Mononuclear cell (primary cell): ENCODE measurements around the gene UBL4A. TPM values are rescaled to one million over a fixed set of nuclear protein-coding genes. Genes with fewer than 3 reads are reported as not detected.
A peak's percentile ranks its signal among the peaks of the same experiment; 100 is the strongest.

Experiments
- H3K27me3 ChIP-seq: 2 replicates; pipeline ENCODE4 v1.6.0; 2011; ENCODE audit warnings: low read length, control low read depth; ENCODE audit not compliant: insufficient read depth
- H3K4me1 ChIP-seq: 2 replicates; pipeline ENCODE4 v1.5.1; 2011; ENCODE audit warnings: mild to moderate bottlenecking, low read length, control low read depth; ENCODE audit not compliant: insufficient read depth
- H3K4me3 ChIP-seq: 2 replicates; pipeline ENCODE4 v1.5.1; 2011; ENCODE audit warnings: mild to moderate bottlenecking, low read length, moderate library complexity
- H3K9me3 ChIP-seq: 2 replicates; pipeline ENCODE4 v1.5.1; 2011; ENCODE audit warnings: low read depth, mild to moderate bottlenecking, control low read depth, low read length
- total RNA-seq: library from RNA; depleted of rRNA; stranded (reverse); fragments of >200 nt; gene quantifications from one replicate; pipeline ENCODE4 v1.2.3, GENCODE V29; 2012

The UBL4A gene
- total RNA-seq, 1 donor = 15.2 TPM

DNA sequence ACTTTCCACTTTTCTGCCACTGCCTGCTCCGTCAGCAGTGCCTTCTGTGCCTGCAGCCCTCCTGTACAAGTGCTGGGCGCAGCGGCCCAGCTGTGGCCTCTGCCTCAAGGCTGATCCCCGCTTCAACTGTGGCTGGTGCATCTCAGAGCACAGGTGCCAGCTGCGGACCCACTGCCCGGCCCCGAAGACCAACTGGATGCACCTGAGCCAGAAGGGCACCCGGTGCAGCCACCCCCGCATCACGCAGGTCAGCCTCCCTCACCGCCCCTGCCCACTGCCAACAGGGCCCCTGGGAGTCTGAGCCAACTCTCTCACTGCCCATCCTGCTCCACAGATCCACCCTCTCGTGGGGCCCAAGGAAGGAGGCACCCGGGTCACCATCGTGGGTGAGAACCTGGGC lies 20.8 kb downstream of the UBL4A start:
- H3K27me3 ChIP-seq = no peaks in the 10 kb centered on the region
- no peaks in the 10 kb centered on the region for H3K9me3 ChIP-seq
- H3K4me1 ChIP-seq = no peaks in the 10 kb centered on the region
- no peak overlapping the region for H3K4me3 ChIP-seq

DNA sequence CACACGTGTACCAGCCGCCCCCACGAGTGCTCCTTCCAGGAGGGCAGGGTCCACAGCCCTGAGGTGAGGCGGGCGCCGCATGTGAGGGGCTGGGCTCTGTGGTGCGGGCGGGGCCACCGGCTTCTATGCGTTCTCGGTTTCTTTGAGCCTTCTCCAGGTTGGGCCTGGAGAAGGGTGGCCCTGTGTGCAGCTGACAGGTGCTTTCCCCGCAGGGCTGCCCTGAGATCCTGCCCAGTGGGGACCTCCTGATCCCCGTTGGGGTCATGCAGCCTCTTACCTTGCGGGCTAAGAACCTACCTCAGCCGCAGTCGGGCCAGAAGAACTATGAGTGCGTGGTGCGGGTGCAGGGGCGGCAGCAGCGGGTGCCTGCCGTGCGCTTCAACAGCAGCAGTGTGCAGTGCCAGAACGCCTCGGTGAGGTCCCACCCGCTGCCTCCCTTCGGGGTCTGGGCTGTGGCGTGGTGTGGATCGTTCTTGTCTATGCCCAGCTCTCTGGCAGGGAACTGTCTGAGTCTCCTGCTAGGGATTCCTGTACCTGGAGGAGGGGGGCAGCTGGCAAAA lies 21.5 kb downstream of the UBL4A start:
- H3K4me3 ChIP-seq = no peak overlapping the region
- H3K27me3 ChIP-seq = no peaks in the 10 kb centered on the region
- H3K9me3 ChIP-seq = no peaks in the 10 kb centered on the region
- H3K4me1 ChIP-seq = no peaks in the 10 kb centered on the region

DNA sequence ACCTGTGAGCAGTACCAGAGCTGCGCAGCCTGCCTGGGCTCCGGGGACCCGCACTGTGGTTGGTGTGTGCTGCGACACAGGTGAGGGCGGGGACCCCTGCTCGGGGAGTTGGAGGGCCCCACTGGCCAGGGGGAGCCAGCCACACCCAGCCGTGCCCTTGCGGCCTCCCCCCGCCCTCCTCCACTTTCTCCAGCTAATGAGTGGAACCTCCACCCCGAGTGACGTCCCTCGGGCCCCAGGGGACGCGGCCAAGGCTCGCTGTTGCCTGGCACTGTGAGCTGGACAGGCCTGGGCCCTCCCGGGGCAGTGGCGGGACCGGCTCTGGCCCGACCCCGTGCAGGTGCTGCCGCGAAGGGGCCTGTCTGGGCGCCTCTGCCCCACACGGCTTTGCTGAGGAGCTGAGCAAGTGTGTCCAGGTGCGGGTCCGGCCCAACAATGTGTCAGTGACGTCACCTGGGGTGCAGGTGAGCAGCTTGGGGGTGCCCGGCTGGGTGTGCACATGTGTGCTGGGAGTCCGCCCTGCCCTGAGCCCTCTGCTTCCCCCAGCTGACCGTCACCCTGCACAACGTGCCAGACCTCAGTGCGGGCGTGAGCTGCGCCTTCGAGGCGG lies 22.7 kb downstream of the UBL4A start:
- peaks cover 2% of the 10 kb centered on the region for H3K4me1 ChIP-seq
- H3K4me3 ChIP-seq = no peak overlapping the region
- no peaks in the 10 kb centered on the region for H3K9me3 ChIP-seq
- H3K27me3 ChIP-seq = no peaks in the 10 kb centered on the region

DNA sequence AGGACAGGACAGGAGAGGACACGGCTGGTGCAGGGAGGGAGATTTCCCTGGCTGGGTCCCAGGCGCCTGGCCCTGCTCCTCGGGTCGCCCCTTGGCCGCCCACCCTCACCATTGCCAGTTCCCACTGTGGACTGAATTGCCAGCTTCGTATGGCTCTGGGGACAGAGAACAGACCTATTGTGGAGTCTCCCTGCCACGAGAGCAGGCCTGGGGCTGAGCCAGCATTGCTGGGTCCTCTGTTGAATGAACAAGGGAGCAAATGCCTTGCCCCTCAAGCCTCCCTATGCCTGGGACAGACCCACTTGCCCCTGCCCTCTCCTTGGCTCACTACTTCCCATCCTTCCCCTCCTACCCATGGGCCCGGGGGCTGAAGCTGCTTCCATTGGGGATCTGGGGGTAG lies 24.0 kb downstream of the UBL4A start:
- Histone ChIP-seq H3K9me3 (no peaks in the 10 kb centered on the region), H3K4me1 (peaks cover 2% of the 10 kb centered on the region), H3K27me3 (no peaks in the 10 kb centered on the region), H3K4me3 (no peak overlapping the region)

DNA sequence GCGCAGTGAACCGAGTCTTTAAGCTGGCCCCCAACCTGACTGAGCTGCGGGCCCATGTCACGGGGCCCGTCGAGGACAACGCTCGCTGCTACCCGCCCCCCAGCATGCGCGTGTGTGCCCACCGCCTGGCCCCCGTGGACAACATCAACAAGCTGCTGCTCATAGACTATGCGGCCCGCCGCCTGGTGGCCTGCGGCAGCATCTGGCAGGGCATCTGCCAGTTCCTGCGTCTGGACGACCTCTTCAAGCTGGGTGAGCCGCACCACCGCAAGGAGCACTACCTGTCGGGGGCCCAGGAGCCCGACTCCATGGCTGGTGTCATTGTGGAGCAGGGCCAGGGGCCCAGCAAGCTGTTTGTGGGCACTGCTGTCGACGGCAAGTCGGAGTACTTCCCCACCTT lies 26.1 kb downstream of the UBL4A start:
- H3K9me3 ChIP-seq = no peaks in the 10 kb centered on the region
- peaks cover 2% of the 10 kb centered on the region for H3K4me1 ChIP-seq
- H3K4me3 ChIP-seq = no peak overlapping the region
- H3K27me3 ChIP-seq = no peaks in the 10 kb centered on the region

DNA sequence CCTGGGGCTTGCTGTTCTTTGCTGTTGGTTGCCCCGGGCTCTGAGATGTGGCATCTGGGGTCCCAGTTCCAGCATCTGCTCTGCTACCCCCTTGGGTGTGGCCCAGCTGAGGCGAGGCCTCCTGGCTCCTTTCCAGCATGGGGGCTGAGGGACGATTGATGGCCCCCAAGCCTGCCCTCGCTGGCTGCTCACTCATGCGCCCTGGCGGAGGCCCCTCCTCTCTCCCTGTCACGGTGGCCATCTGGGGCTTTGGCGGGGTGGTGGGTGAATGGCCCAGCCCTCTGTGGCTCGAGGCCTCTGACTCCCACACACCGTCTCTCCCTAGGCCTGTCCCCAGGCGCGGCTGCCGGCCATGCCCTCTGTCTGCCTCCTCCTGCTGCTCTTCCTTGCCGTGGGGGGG lies 26.6 kb downstream of the UBL4A start:
- H3K27me3 ChIP-seq = no peaks in the 10 kb centered on the region
- H3K4me1 ChIP-seq = peaks cover 2% of the 10 kb centered on the region
- no peaks in the 10 kb centered on the region for H3K9me3 ChIP-seq
- no peak overlapping the region for H3K4me3 ChIP-seq

DNA sequence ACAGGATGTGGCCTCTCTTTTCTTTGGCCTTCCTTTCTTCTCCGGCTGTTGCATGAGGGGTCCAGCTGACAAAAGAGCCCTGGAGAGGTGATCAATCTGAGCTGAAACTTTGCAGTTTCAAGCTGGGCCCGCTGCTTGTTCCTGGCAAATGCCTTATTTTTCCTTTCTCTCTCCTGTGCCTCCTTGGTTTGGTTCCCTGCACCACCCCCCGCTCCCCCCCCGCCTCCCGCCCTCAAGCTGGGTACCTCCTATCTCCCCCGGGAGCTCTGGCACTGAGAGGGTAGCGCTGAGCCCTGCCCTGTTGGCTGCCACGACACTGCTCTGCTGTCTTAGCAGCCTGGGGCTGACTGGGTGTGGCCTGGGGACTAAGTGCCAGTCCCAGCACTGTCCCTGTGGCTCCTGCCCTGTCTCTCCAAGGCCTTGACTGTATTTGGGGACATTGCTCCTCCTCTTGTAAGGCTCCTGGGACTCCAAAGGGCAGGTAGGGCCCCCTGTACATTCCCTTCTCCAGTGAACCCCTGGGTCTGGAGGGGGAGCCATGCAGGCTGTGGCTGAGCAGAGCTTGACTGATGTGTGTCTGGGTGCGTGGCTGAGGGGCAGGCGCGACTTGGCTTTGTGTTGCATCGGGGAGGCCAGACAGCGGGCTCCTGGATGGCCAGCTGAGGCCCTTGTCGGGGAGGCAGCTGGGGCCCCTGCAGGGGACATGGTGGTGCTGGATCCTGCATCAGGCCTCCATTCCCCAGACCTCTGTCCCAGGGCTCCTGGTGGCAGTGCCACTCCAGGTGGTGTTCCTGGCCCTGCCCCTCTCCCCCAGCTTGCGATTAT lies 27.2 kb downstream of the UBL4A start:
- no peaks in the 10 kb centered on the region for H3K27me3 ChIP-seq
- no peaks in the 10 kb centered on the region for H3K9me3 ChIP-seq
- peak overlapping the region; percentile 38 for H3K4me3 ChIP-seq
- peaks cover 2% of the 10 kb centered on the region for H3K4me1 ChIP-seq

DNA sequence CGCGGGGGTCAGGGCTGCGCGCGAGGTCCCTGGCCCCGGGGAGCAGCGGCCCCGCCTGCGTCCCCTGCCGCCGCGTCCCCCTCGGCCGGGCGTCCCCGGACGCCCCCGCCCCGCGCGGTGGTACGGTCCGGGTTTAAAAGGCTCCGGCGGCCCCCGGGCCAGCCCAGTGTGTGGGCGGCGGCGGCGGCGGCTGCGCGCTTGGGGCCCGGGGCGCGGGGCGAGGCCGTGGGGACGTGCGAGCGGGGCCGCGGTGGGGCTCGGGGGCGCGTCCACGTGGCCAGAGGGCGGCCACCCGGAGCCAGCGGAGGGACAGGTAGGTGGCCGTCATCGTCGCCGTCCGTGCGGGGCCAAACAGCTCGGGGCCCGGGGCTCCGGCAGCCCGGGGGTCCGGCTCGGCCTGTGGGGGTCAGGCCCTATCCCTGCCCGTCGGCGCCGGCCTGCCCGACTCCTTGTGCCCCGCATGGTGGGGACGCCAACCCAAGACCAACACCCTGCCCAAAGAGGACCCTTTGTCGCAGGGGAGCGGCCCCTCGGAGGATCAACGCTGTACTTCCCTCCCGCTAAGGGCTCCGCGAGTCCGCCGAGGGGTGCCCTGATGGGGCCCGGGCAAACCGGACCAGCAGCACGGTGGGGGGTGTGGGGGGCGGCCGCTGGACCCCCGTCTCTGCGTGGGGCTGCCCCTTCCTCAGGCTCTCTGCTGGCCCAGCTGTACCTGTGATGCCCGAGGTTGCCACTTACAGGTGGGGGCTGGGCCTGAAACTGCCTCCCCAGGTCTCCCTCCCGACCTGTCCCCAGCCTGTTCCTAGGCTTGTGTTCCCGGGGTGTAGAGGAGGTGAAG lies 28.1 kb downstream of the UBL4A start, which contains the start of gene PLXNA3:
PLXNA3 (plus strand) TSS at position 166 of the 838 bp plus-strand sequence. CDS start 1,903 bp downstream, outside the sequence.
- peaks cover 2% of the 10 kb centered on the region for H3K4me1 ChIP-seq
- no peaks in the 10 kb centered on the region for H3K27me3 ChIP-seq
- no peaks in the 10 kb centered on the region for H3K9me3 ChIP-seq
- H3K4me3 ChIP-seq = peak within 1 kb of the TSS; percentile 38

DNA sequence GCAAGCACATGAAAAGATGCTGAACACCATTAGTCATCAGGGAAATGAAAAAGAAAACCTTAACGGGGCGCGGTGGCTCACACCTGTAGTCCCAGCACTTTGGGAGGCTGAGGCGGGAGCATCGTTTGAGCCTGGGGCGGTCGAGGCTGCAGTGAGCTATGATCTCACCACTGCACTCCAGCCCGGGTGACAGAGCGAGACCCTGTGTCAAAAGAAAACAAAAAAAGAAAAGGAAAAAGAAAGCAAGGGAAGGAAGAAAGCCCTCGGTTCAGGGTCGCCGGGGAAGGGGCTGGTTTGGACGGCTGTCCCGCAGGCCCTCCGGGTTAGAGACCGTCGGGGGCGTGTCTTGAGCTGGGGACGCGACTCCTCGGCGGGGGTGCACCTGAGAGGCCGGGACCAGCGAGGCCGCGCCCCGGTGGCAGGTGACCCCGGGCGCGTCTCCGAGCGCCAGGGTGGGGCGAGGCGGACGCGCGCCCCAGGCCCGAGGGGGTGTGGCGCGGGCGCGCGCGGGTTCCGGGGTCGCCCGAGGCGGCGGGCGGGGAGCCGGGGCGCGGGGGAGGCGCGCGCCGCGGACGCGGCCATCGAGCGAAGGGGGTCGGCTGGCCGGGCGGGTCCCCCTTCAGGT lies 28.8 kb downstream of the UBL4A start:
- Histone ChIP-seq H3K9me3 (no peaks in the 10 kb centered on the region), H3K4me3 (peak overlapping the region; percentile 35), H3K4me1 (peaks cover 2% of the 10 kb centered on the region), H3K27me3 (no peaks in the 10 kb centered on the region)

DNA sequence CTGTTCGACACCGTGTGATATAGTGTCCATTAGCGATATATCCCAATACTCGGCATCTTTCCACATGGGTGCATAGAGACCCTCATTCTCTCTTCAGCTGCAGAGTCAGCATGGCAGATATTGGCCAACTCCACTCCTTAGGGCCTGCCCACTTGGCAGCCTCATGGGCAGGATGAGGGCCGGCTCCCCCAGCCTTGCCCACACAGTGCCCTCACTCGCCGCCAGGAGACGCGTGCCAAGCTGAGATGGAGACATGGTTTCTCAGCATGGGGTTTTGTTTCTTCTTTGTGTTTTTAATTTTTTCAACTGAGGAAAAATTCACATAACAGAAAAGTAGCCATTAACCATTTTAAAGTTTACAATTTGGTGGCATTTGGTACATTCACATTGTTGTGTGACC lies 33.6 kb downstream of the UBL4A start:
- no peaks in the 10 kb centered on the region for H3K9me3 ChIP-seq
- no peaks in the 10 kb centered on the region for H3K27me3 ChIP-seq
- no peak overlapping the region for H3K4me3 ChIP-seq
- H3K4me1 ChIP-seq = no peaks in the 10 kb centered on the region

DNA sequence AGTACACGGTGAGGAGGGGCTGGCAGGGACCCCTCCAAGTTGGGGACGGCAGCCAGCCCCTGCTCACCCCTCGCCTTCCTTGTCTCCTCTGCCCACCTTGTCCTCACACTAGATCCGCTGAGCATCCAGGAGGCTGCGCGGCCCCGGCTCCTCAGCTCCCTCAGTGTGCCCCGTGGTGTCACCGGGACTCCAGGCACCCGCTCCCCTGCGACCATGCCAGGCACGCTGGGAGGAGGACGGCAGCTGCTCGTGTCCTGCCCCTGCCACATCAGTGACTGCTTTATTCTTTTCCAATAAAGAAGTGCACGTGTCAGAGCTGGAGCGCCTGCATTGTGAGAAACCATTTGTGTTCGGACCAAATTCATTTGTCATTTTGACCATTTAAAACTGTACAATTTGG lies 36.1 kb downstream of the UBL4A start:
- no peaks in the 10 kb centered on the region for H3K9me3 ChIP-seq
- no peaks in the 10 kb centered on the region for H3K27me3 ChIP-seq
- H3K4me3 ChIP-seq = no peak overlapping the region
- peaks cover 2% of the 10 kb centered on the region for H3K4me1 ChIP-seq

DNA sequence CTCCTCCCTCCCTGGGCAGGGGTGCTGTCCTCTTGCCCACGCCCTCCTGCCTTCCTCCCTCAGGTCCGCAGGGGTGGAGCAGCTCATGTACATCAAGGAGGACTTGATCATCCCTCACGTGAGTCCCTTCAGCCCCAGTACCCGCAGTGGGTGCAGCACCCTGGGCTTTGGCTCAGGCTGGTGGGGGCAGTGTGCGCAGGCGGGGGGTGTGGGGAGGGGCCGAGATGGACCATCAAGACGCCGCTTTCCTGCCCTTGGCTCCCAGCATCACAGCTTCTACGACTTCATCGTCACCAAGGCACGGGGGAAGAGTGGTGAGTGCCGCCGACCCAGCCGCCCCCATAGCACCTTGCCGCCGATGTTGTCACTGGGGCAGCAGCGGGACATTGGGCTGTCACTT lies 36.8 kb downstream of the UBL4A start:
- H3K9me3 ChIP-seq = no peaks in the 10 kb centered on the region
- H3K4me1 ChIP-seq = peaks cover 9% of the 10 kb centered on the region
- H3K27me3 ChIP-seq = no peaks in the 10 kb centered on the region
- H3K4me3 ChIP-seq = no peak overlapping the region

DNA sequence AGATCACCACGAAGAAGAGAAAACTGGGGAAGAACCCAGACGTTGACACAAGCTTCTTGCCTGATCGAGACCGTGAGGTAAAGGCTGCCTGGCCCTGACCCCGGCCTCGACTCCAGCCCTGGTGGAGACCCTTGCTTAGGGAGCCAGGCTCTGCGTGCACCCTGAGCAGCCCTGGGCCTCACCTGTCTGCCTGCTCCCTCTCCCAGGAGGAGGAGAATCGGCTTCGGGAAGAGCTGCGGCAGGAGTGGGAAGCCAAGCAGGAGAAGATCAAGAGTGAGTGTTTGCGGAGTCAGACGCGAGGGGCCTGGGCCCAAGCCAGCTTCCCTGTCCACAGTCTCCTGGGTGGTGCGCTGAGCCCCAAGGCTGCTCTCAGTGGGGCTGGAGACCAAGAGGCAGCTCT lies 37.9 kb downstream of the UBL4A start:
- H3K4me3 ChIP-seq = no peak overlapping the region
- H3K9me3 ChIP-seq = no peaks in the 10 kb centered on the region
- no peaks in the 10 kb centered on the region for H3K27me3 ChIP-seq
- peaks cover 13% of the 10 kb centered on the region for H3K4me1 ChIP-seq

DNA sequence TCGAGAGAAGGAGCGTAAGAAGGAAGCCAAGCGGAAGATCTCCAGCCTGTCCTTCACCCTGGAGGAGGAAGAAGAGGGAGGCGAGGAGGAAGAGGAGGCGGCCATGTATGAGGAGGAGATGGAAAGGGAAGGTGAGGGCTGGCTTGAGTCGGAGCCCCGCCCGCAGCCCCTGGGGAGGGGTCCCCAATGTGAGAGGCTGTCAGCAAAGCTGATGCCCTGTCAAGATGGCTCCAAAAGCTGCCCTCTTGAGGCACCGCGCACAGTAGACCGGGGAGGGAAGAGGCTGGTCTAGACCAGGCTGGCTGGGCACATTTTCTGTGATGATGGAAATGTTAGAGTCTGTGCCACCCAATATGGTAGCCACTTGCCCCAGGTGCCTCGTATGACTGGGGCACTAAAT lies 40.0 kb downstream of the UBL4A start:
- H3K4me3 ChIP-seq = no peak overlapping the region
- no peaks in the 10 kb centered on the region for H3K9me3 ChIP-seq
- no peaks in the 10 kb centered on the region for H3K27me3 ChIP-seq
- peaks cover 18% of the 10 kb centered on the region for H3K4me1 ChIP-seq
